SH-SY5Y (cell line): ENCODE measurements around the gene PCGF3.

ENCODE experiments used
- GATA2 ChIP-seq: IDR thresholded peaks from 2 replicates; pipeline ENCODE4 v1.6.1; 2011; ENCODE audit warnings: mild to moderate bottlenecking, low read depth, low read length
- GATA3 ChIP-seq: IDR thresholded peaks from 2 replicates; pipeline ENCODE4 v1.6.1; 2011; ENCODE audit warnings: low read depth, mild to moderate bottlenecking, low read length, moderate library complexity

The PCGF3 gene

DNA sequence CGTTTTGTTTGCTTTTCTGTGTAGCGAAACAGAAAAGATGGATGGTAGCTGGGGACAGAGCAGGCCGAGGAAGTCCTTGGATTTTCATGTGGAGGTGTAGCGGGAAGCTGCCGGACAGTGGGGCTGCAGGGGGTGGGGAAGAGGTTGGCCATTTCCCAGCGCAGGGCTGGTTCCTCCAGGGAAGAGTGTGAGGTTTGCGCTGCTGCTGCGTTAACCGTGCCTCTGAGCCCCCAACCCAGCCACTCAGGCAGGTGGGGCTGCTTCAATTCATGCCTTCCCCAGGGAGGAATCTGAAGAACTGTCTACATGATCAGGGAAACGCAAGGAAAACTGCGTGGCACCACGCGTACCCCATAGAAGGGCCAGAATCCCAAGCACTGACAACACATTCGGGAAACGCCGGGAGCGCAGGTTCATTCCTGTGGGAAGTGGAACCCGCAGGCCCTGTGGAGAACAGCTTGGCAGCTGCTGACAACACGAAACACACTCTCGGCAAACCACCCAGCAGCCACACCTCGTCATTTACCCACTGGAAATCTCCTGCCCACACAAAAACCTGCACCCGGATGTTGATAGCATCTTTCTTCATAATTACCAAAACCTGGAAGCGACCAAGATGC, 57.7 kb downstream of the PCGF3 start:
- TF ChIP-seq GATA2 (no peak), GATA3 (no peak)

DNA sequence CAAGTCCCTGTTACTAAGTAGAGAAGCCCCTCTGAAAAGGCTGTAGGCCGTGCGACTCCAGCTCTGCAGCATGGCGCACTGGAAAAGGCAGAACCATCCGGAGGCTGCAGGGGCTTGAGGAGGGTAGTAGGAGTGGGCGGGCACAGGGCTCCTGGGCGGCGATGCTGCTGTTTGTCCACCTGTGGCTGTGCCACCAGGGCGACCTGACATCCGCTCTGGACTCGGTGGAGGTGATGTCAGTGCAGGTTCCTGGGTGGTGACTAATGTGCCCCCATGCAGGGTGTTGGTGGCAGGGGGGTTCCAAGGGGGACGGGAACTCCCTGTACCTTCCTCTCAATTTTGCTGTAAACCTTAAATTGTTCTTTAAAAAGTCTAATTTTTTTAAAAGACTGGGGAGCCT, 58.3 kb downstream of the PCGF3 start:
- no peak for TF ChIP-seq GATA2
- TF ChIP-seq GATA3, result no peak

- no peak for TF ChIP-seq GATA3
- no peak for TF ChIP-seq GATA2
Observed at GRCh38 chr4:764405-765169, 59.0 kb downstream of the PCGF3 start.

GRCh38 chr4:766152-766515, 60.5 kb downstream of the PCGF3 start:
- TF ChIP-seq GATA2, result no peak
- TF ChIP-seq GATA3, result no peak

DNA sequence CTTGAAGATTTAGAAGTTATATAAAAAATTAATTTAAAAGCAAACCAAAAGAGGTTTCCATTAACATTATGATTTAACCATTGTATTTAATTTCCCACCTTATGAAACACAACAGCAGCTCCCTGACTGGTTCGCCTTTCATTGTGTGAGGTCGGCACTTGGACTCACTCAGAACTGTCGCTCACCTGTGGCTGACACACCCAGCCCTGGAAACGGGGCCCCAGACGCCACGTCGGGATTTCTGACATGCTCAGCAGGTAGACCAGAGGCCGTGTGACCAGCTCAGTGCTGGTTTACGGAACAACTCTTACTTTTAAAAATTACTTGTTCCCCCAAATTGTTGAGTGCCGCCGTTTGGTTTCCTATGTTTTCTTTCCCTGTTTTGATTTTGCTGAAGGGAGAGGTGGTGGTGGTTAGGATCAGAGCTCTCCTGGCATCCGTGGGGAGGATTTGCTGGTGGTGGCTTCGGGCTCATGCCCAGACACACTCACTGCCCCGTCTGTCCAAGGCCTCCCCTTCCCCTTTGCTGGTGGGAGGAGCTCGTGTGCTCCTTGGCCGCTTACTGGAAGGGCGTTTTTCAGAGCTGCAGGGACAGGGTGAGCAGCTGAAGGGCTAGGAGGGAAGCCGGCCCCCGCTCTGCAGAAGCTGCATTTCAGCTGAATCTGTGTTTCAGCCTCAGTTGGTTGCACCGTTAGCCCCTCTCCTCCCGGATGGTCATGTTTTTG, 61.1 kb downstream of the PCGF3 start:
- TF ChIP-seq GATA2, result no peak
- no peak for TF ChIP-seq GATA3

GRCh38 chr4:768076-768475, 62.4 kb downstream of the PCGF3 start:
- TF ChIP-seq GATA3 (no peak), GATA2 (no peak)

- no peak for TF ChIP-seq GATA3
- TF ChIP-seq GATA2, result no peak
Observed at GRCh38 chr4:768995-769394, 63.4 kb downstream of the PCGF3 start.

DNA sequence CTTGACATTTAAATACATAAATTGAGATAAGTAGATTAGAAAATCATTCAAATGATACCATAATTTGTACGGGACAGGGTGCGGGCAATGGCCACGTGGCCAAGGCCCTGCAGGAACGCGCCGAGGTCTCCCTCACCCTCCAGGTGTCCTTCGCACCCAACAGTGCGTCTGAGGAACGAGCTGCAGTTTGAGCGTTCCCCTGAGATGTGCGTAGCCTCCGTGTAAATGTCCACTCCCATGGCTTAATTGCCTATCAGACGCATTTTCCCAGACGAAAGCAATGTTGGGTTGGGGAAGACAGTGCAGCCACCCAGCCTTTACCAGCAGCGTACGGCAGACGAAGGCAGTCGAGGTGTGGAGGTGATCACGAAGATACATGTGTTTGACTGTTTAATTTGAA, 63.9 kb downstream of the PCGF3 start:
- TF ChIP-seq GATA2, result no peak
- no peak for TF ChIP-seq GATA3

GRCh38 chr4:770022-770421, 64.4 kb downstream of the PCGF3 start:
- no peak for TF ChIP-seq GATA3
- TF ChIP-seq GATA2, result no peak

DNA sequence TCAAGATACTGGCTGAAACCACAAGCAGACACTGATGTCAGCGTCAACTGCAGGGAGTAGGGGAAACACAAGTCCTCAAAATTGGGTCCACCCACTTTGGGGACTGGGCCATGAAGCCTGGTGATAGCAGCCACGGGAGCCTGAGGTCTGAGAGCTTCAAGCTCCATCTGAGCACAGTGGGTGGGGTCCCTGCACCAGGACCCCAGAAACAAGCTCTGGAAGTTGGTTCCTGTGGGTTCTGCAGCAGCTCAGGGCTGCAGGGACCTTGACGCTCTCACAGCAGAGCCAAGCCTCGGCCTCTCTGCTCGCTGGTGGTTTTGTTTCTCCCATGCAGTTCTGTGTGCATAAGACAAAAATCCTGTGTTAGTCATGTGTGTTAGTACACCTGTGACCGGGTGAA, 65.8 kb downstream of the PCGF3 start:
- no peak for TF ChIP-seq GATA2
- TF ChIP-seq GATA3, result no peak

DNA sequence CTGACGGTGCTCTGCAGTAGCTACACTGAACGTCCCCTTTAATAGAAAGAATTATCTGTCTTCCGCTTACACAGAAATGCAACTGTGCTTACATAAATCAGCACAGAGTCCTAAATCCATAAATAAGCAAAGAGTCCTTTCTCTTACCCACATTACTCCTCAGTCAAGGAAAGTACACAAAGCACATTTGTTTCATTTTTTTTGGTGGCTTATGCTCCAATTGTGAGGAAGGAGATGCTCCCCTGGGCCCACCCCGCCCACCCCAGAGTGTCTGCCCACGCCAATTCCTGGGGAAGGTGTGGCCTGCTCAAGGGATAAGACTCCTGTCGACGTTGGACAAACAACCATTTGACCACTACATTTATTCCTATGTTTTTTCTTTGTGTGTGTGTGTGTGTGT, 66.5 kb downstream of the PCGF3 start:
- TF ChIP-seq GATA3, result no peak
- TF ChIP-seq GATA2, result no peak

- no peak for TF ChIP-seq GATA2
- TF ChIP-seq GATA3, result no peak
Observed at GRCh38 chr4:772776-773175, 67.1 kb downstream of the PCGF3 start.

DNA sequence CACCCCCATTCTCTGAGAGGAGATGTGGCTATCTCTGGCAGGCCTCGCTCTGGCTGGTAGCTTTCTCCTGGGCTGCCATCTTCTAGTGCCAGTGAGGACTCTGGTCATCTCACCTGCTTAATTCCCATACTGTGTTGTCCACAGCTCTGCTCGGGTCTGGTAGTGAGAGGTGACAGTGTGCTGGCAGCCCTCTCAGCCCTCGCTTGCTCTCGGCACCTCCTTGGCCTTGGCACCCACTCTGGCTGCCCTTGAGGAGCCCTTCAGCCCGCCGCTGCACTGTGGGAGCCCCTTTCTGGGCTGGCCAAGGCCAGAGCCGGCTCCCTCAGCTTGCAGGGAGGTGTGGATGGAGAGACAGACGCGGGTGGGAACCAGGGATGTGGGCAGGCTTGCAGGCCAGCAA, 67.6 kb downstream of the PCGF3 start:
- no peak for TF ChIP-seq GATA2
- no peak for TF ChIP-seq GATA3

- TF ChIP-seq GATA2 (no peak), GATA3 (no peak)
Observed at GRCh38 chr4:776743-777441, 71.3 kb downstream of the PCGF3 start.

DNA sequence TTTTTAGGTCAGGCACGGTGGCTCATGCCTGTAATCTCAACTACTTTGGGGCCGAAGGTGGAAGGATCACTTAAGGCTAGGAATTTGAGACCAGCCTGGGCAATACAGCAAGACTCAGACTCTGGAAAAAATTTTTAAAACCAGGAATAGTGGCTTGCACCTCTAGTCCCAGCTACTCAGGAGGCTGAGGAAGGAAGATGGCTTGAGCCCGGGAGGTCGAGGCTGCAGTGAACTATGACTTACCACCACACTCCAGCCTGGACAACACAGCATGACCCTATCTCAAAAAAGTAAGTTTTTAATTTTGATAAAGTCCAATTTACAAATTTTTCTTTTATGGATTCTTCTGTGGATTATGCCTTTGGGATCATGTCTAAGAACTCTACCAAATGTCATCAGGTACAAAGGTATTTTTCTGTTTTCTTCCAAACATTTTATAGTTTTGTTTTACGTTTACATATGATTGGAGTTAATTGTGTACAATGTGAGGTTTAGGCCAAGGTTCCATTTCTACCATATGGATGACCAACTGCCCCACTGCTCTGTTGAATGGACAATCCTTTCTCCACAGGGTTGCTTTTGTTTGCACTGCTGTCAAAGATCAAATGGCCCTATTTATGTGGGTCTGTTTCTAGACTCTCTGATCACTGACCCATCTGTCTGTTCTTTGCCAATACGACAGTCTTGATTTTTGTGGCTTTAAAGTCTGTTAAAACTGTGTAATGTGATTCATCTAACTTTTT, 72.1 kb downstream of the PCGF3 start:
- TF ChIP-seq GATA2 (no peak), GATA3 (no peak)
